HG03175 (cell line): ENCODE measurements around the gene SPATA6.
"Not testable (repeated sequence)": the region's sequence is repeated elsewhere in the genome, so short reads cannot be mapped to it uniquely, and the experiment has no call there.

Experiments
- ATAC-seq: cut with Tn5 transposase; IDR thresholded peaks from one replicate; pipeline ENCODE4 v1.9.1; 2021; ENCODE audit warnings: mild to moderate bottlenecking, moderate library complexity; ENCODE audit not compliant: unreplicated experiment

Gene SPATA6

GRCh38 chr1:48371598-48371997 is 100.4 kb downstream of the SPATA6 start:
- no peak for ATAC-seq

- ATAC-seq: no peak
These were observed 109.1 kb downstream of the SPATA6 start for GRCh38 chr1:48362901-48363300.

GRCh38 chr1:48356901-48357300 is 115.1 kb downstream of the SPATA6 start:
- ATAC-seq: no peak

GRCh38 chr1:48344373-48344772 is 127.6 kb downstream of the SPATA6 start:
- no peak for ATAC-seq

- no peak for ATAC-seq
These were observed 130.8 kb downstream of the SPATA6 start for GRCh38 chr1:48341221-48341620.

- ATAC-seq: no peak
These were observed 133.7 kb downstream of the SPATA6 start for GRCh38 chr1:48338257-48338656.

- no peak for ATAC-seq
These were observed 138.7 kb downstream of the SPATA6 start for GRCh38 chr1:48333316-48333715.

- ATAC-seq: no peak
These were observed 139.9 kb downstream of the SPATA6 start for GRCh38 chr1:48332115-48332514.

GRCh38 chr1:48329905-48330304 is 142.1 kb downstream of the SPATA6 start:
- no peak for ATAC-seq

- no peak for ATAC-seq
These were observed 142.5 kb downstream of the SPATA6 start for GRCh38 chr1:48329486-48329885.

GRCh38 chr1:48311829-48312228 is 160.2 kb downstream of the SPATA6 start:
- ATAC-seq: not testable (repeated sequence)

- ATAC-seq: no peak
These were observed 162.4 kb downstream of the SPATA6 start for GRCh38 chr1:48309564-48310082.

GRCh38 chr1:48302652-48303051 is 169.4 kb downstream of the SPATA6 start:
- ATAC-seq: no peak

GRCh38 chr1:48294656-48295055 is 177.3 kb downstream of the SPATA6 start:
- ATAC-seq: no peak

- not testable (repeated sequence) for ATAC-seq
These were observed 177.9 kb downstream of the SPATA6 start for GRCh38 chr1:48294094-48294493.

GRCh38 chr1:48292706-48293105 is 179.3 kb downstream of the SPATA6 start:
- ATAC-seq: no peak

GRCh38 chr1:48291421-48291820 is 180.6 kb downstream of the SPATA6 start:
- no peak for ATAC-seq

GRCh38 chr1:48285525-48285924 is 186.5 kb downstream of the SPATA6 start:
- ATAC-seq: no peak

GRCh38 chr1:48284696-48285420 is 187.1 kb downstream of the SPATA6 start:
- ATAC-seq: not testable (repeated sequence)

GRCh38 chr1:48282329-48282728 is 189.7 kb downstream of the SPATA6 start:
- not testable (repeated sequence) for ATAC-seq

- not testable (repeated sequence) for ATAC-seq
These were observed 194.6 kb downstream of the SPATA6 start for GRCh38 chr1:48277437-48277836.

- no peak for ATAC-seq
These were observed 205.4 kb downstream of the SPATA6 start for GRCh38 chr1:48266576-48266975.

GRCh38 chr1:48263041-48263440 is 209.0 kb downstream of the SPATA6 start:
- no peak for ATAC-seq
